OCI-LY3 (cell line): ENCODE data around the gene C5.

Source experiments
- EZH2phosphoT487 ChIP-seq: fragments of 200-600 bp; shearing (Covaris generic); IDR thresholded peaks from 2 replicates; pipeline ENCODE4 v1.6.1; 2018; ENCODE audit warnings: antibody characterized with exemption, mixed run types, low read depth
- TF ChIP-seq, protein P1 (sequence below): fragments of 200-600, 300-600 bp; sonication (generic); IDR thresholded peaks from 2 replicates; pipeline ENCODE4 v1.5.1; 2014; ENCODE audit warnings: antibody characterized with exemption, low read length, low read depth

DNA sequence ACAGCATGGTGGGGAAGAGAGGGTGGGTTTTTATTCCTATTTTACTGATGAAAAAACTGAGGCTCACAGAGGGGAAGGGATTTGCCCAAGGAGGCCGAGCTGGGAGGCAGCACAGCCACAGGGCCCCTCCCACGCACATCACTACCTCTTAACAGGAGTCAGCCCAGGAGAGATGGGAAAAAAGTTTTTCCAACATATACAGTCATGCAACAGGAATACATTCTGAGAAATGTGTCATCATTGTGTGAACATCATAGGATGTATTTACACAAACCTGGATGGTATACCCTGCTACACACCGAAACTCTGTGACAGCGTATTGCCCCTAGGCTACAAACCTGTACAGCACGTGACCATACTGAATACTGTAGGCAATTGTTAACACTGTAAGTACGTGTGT lies 135.1 kb downstream of the C5 start:
- TF ChIP-seq, protein P1, sequence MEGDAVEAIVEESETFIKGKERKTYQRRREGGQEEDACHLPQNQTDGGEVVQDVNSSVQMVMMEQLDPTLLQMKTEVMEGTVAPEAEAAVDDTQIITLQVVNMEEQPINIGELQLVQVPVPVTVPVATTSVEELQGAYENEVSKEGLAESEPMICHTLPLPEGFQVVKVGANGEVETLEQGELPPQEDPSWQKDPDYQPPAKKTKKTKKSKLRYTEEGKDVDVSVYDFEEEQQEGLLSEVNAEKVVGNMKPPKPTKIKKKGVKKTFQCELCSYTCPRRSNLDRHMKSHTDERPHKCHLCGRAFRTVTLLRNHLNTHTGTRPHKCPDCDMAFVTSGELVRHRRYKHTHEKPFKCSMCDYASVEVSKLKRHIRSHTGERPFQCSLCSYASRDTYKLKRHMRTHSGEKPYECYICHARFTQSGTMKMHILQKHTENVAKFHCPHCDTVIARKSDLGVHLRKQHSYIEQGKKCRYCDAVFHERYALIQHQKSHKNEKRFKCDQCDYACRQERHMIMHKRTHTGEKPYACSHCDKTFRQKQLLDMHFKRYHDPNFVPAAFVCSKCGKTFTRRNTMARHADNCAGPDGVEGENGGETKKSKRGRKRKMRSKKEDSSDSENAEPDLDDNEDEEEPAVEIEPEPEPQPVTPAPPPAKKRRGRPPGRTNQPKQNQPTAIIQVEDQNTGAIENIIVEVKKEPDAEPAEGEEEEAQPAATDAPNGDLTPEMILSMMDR = no peak
- TF ChIP-seq EZH2phosphoT487 = no peak
